Adrenal gland (tissue), 12 donors: ENCODE results near the gene VRK3. TPM values are rescaled to one million over a fixed set of nuclear protein-coding genes. Genes with fewer than 3 reads are reported as not detected.

Experiments used
- DNase-seq, 7 donors: peaks; one replicate each; pipeline ENCODE4 v3.0.0-alpha.2; 2019 to 2020
- H3K27ac ChIP-seq, 5 donors: fragments of 200-600 bp; sonication (generic) in 4 of 5; 1 replicate in 3 of 5; 2 replicates in 2 of 5; pipeline versions ENCODE4 v1.5.1 to v1.8.0; 2016 to 2020; ENCODE audit warnings: mild to moderate bottlenecking in 1 of 5
- H3K27me3 ChIP-seq: fragments of 200-600 bp; 2 replicates; pipeline ENCODE4 v1.8.0; 2021
- H3K36me3 ChIP-seq, 2 donors: fragments of 200-600 bp; replicated peaks in 1 of 2; 1 replicate in 1 of 2; 2 replicates in 1 of 2; pipeline versions ENCODE4 v1.5.1 to v1.8.0; 2018 to 2022
- H3K4me1 ChIP-seq, 2 donors: fragments of 200-600 bp; replicated peaks in 1 of 2; 1 replicate in 1 of 2; 2 replicates in 1 of 2; pipeline versions ENCODE4 v1.5.1 to v1.8.0; 2018 to 2021
- H3K4me3 ChIP-seq, 4 donors: fragments of 200-600 bp; sonication (generic) in 3 of 4; one replicate each; pipeline ENCODE4 v1.5.1; 2016 to 2018
- H3K9me3 ChIP-seq, 3 donors: fragments of 200-600 bp; sonication (generic) in 1 of 3; replicated peaks in 1 of 3; 1 replicate in 2 of 3; 2 replicates in 1 of 3; pipeline versions ENCODE4 v1.5.1 to v1.8.0; 2016 to 2021
- POLR2A ChIP-seq, 2 donors: fragments of 450-650 bp; IDR thresholded peaks; one replicate each; pipeline ENCODE4 v1.6.1; 2017; ENCODE audit warnings: antibody characterized with exemption in 2 of 2, mild to moderate bottlenecking in 2 of 2, moderate library complexity in 1 of 2
- WGBS, 4 donors: extraction: QIAGEN DNeasy Blood & Tissue Kit in 2 of 4; methylation state at CpG; one replicate each; pipeline versions ENCODE4 v1.1.5 to v1.1.7; 2013 to 2017; 5-methylcytosine and 5-hydroxymethylcytosine counted together
- intact Hi-C, 2 donors: fragments of 100-400 bp; cut with DNase I; formaldehyde crosslinking; loops; one replicate each; pipeline versions ENCODE4 v1.14.1 to v1.15.0; 2022 to 2023
- polyA plus RNA-seq, 3 donors: library from polyadenylated mRNA; stranded (reverse); fragments of 200-250 nt in 2 of 3; fragments of 350-450 nt in 1 of 3; fragmentation: Illumina TruSeq in 1 of 3; extraction: RNeasy Lipid Tissue Mini Kit (QIAGEN cat#74804) in 1 of 3; gene quantifications; one replicate each; pipeline ENCODE4 v1.2.3, GENCODE V29; 2013 to 2014
- total RNA-seq, 9 donors: library from RNA; depleted of rRNA in 4 of 9; stranded (reverse); fragments of >200 nt in 4 of 9; fragments of 120-200 nt in 1 of 9; fragmentation: NEBNext Ultra II Directional in 1 of 9; extraction: Animal tissue kit (Norgen Biotek cat#: 25700) in 1 of 9; gene quantifications; one replicate each; pipeline versions ENCODE4 v1.1.0 to v1.2.4, GENCODE V29; 2013 to 2023
- TF ChIP-seq, protein P1 (sequence below), 6 experiments: fragments of 450-650 bp in 4 of 6; fragments of 200-600 bp in 2 of 6; sonication (generic) in 1 of 6; IDR thresholded peaks; 1 replicate in 5 of 6; 2 replicates in 1 of 6; pipeline versions ENCODE4 v1.5.1 to v1.8.0; 2016 to 2021; ENCODE audit warnings: antibody characterized with exemption in 6 of 6, mild to moderate bottlenecking in 2 of 6, moderate library complexity in 1 of 6
- donor health status: healthy with polysubstance abuse.
- donor health status: Bipolar disorder and iron deficiency.
- donor health status: DM: yes; HTN: yes; CAD: no.
- donor health status: DM: no; HTN: no; CAD: no.
- donor health status: DM: no; HTN: no; CAD: no.
- donor health status: DM: yes; HTN: yes; CAD: no.

Gene VRK3
- total and polyA plus RNA-seq, 12 donors, result 12.1 to 60.3 (median 45.4) TPM

DNA sequence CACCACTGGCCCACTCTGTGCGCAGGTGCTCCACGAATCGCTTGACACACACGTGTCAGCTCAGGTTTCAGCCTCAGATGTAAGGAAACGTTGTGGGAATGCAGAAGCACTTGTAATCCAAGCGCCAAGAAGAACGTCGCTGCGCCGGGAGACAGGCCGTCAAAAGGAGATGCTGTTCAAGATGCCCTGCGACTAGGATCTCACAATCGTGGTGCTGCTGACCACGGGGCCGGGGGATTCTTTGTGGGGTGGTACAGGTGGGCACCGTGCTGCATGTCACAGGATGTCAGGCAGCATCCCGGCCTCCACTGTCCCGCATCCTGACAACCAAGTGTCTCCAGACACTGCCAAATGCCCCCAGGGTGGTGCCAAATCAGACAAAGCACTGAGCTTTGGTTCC lies 47.3 kb downstream of the VRK3 start:
- H3K9me3 ChIP-seq, result no peaks in the 10 kb centered on the region
- 84 to 94% (median 91%) methylated on average over 4 to 18 of the region's 18 CpGs for WGBS, 4 donors
- H3K27ac ChIP-seq, result no peak overlapping the region
- H3K27me3 ChIP-seq, result no peaks in the 10 kb centered on the region
- no peak for DNase-seq
- H3K4me3 ChIP-seq, result no peak overlapping the region
- peaks cover 0 to 11% of the 10 kb centered on the region in 2 donors for H3K4me1 ChIP-seq
- TF ChIP-seq, protein P1, sequence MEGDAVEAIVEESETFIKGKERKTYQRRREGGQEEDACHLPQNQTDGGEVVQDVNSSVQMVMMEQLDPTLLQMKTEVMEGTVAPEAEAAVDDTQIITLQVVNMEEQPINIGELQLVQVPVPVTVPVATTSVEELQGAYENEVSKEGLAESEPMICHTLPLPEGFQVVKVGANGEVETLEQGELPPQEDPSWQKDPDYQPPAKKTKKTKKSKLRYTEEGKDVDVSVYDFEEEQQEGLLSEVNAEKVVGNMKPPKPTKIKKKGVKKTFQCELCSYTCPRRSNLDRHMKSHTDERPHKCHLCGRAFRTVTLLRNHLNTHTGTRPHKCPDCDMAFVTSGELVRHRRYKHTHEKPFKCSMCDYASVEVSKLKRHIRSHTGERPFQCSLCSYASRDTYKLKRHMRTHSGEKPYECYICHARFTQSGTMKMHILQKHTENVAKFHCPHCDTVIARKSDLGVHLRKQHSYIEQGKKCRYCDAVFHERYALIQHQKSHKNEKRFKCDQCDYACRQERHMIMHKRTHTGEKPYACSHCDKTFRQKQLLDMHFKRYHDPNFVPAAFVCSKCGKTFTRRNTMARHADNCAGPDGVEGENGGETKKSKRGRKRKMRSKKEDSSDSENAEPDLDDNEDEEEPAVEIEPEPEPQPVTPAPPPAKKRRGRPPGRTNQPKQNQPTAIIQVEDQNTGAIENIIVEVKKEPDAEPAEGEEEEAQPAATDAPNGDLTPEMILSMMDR (IDR thresholded peaks at IDR 0.05), result no peak
- no peak for TF ChIP-seq POLR2A (IDR thresholded peaks at IDR 0.05)
- H3K36me3 ChIP-seq, result peaks cover 0 to 5% of the 10 kb centered on the region in 2 donors
- intact Hi-C loops, result loop anchor here in 1 of 2 donors (2.0 kb wide), 1 partner anchor 41 kb away; no protein-coding TSS in a partner anchor

- WGBS, 4 donors, result 87 to 92% (median 89%) methylated on average over 10 to 13 of the region's 13 CpGs
- Histone ChIP-seq H3K36me3 (peaks cover 0 to 3% of the 10 kb centered on the region in 2 donors), H3K9me3 (no peaks in the 10 kb centered on the region), H3K4me3 (no peak overlapping the region), H3K27ac (no peak overlapping the region), H3K27me3 (no peaks in the 10 kb centered on the region), H3K4me1 (peaks cover 3 to 13% of the 10 kb centered on the region in 2 donors)
- TF ChIP-seq, protein P1 (IDR thresholded peaks at IDR 0.05), result no peak
- TF ChIP-seq POLR2A (IDR thresholded peaks at IDR 0.05), result no peak
- intact Hi-C loops, result no loop called here
- DNase-seq, result peak in 1 of 7 donors; percentile 28
These were observed 48.1 kb downstream of the VRK3 start for GRCh38 chr19:49977076-49977475.

DNA sequence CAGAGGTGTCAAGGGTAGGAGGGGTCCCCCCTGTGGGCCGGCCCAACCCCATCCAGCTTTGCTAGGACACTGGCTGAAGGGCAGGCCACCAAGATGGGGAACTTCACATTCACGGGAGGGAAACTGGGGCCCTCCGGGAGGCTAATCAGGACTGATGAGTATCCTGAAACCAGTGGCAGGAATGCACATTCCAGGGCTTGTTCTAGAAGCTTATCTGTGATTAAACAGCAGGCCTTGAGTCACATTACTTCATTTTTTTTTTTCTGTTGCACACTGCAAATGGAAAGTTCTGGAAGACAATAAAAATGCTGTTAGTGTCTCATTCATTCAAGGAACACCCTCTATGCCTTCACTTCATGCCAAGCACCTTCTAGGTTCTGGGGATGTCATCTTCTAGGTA lies 48.7 kb downstream of the VRK3 start:
- H3K4me1 ChIP-seq, result peaks cover 7 to 13% of the 10 kb centered on the region in 2 donors
- WGBS, 4 donors, result 73 to 84% (median 82%) methylated on average over 3 of the region's 3 CpGs
- no peaks in the 10 kb centered on the region for H3K36me3 ChIP-seq
- no peak for DNase-seq
- H3K9me3 ChIP-seq, result no peaks in the 10 kb centered on the region
- H3K4me3 ChIP-seq, result no peak overlapping the region
- no peaks in the 10 kb centered on the region for H3K27me3 ChIP-seq
- no peak for TF ChIP-seq POLR2A (IDR thresholded peaks at IDR 0.05)
- TF ChIP-seq, protein P1 (IDR thresholded peaks at IDR 0.05), result no peak
- H3K27ac ChIP-seq, result no peak overlapping the region
- intact Hi-C loops, result no loop called here

DNA sequence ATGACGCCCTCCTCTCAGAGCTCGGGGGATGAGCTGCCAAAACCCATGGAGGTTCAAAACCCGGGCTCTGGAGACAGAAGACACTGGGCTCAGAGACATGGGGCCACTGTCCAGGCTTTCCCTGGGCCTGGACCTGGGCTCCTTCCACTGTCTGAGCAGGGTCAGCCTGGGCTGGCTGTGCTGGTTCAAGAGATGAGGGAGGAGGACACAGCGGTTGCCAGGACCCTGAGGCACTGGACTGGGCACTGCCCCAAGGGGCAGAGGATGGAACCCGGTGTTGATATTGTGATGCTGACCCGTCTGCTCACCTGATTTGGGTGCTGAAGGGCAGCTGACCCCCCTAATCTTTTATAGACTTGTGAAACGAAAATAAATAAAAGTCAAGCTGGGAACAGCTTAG lies 50.1 kb downstream of the VRK3 start:
- DNase-seq, result no peak
- intact Hi-C loops, result no loop called here
- no peak overlapping the region for H3K27ac ChIP-seq
- H3K27me3 ChIP-seq, result no peaks in the 10 kb centered on the region
- no peaks in the 10 kb centered on the region for H3K9me3 ChIP-seq
- TF ChIP-seq, protein P1 (IDR thresholded peaks at IDR 0.05), result no peak
- no peak for TF ChIP-seq POLR2A (IDR thresholded peaks at IDR 0.05)
- no peak overlapping the region for H3K4me3 ChIP-seq
- 83 to 91% (median 89%) methylated on average over 6 to 7 of the region's 7 CpGs for WGBS, 4 donors
- H3K4me1 ChIP-seq, result peaks cover 7 to 13% of the 10 kb centered on the region in 2 donors
- no peaks in the 10 kb centered on the region for H3K36me3 ChIP-seq
